Muscle of arm (tissue), 12 donors: ENCODE results near the gene MITF. TPM values are rescaled to one million over a fixed set of nuclear protein-coding genes. Genes with fewer than 3 reads are reported as not detected.
"Not testable (repeated sequence)": the region's sequence is repeated elsewhere in the genome, so short reads cannot be mapped to it uniquely, and the experiment has no call there.

Experiments
- DNase-seq: peaks from one replicate; pipeline ENCODE4 v3.0.0-alpha.2; 2013
- polyA plus RNA-seq, 12 donors: library from polyadenylated mRNA; unstranded; fragments of 120-200 nt; gene quantifications; one replicate each; pipeline ENCODE4 v1.2.1, GENCODE V29; 2013; ENCODE audit not compliant: insufficient read length in 12 of 12

The MITF gene
- polyA plus RNA-seq, 12 donors = 5.9 to 16.3 (median 7.5) TPM; not detected in 1

GRCh38 chr3:69909859-69910258 is 170.6 kb downstream of the MITF start:
- DNase-seq = not testable (repeated sequence)

GRCh38 chr3:69913422-69913821 is 174.2 kb downstream of the MITF start:
- no peak for DNase-seq

GRCh38 chr3:69914395-69914794 is 175.1 kb downstream of the MITF start:
- no peak for DNase-seq

GRCh38 chr3:69915726-69916125 is 176.5 kb downstream of the MITF start:
- no peak for DNase-seq

GRCh38 chr3:69920009-69920408 is 180.7 kb downstream of the MITF start:
- DNase-seq = not testable (repeated sequence)

GRCh38 chr3:69921651-69922050 is 182.4 kb downstream of the MITF start:
- no peak for DNase-seq

- no peak for DNase-seq
Measured at GRCh38 chr3:69922521-69923000, 183.3 kb downstream of the MITF start.

GRCh38 chr3:69925506-69925905 is 186.2 kb downstream of the MITF start:
- DNase-seq = no peak

GRCh38 chr3:69926385-69926784 is 187.1 kb downstream of the MITF start:
- no peak for DNase-seq

GRCh38 chr3:69927571-69927970 is 188.3 kb downstream of the MITF start:
- no peak for DNase-seq

GRCh38 chr3:69929019-69929418 is 189.8 kb downstream of the MITF start:
- DNase-seq = no peak

GRCh38 chr3:69930564-69930963 is 191.3 kb downstream of the MITF start:
- no peak for DNase-seq

GRCh38 chr3:69932087-69932486 is 192.8 kb downstream of the MITF start:
- no peak for DNase-seq

- DNase-seq = no peak
Measured at GRCh38 chr3:69932501-69932900, 193.2 kb downstream of the MITF start.

GRCh38 chr3:69934398-69934797 is 195.1 kb downstream of the MITF start:
- no peak for DNase-seq

GRCh38 chr3:69936266-69936665 is 197.0 kb downstream of the MITF start:
- DNase-seq = no peak

- no peak for DNase-seq
Measured at GRCh38 chr3:69938061-69938460, 198.8 kb downstream of the MITF start.

GRCh38 chr3:69938931-69939330 is 199.7 kb downstream of the MITF start:
- no peak for DNase-seq

GRCh38 chr3:69941037-69941436 is 201.8 kb downstream of the MITF start:
- DNase-seq = no peak

GRCh38 chr3:69941439-69942176 is 202.3 kb downstream of the MITF start:
- no peak for DNase-seq

GRCh38 chr3:69944931-69945493 is 205.7 kb downstream of the MITF start:
- DNase-seq = no peak

- DNase-seq = peak; percentile 45
Measured at GRCh38 chr3:69948246-69948862, 209.1 kb downstream of the MITF start.

GRCh38 chr3:69951616-69952015 is 212.4 kb downstream of the MITF start:
- DNase-seq = no peak
